GM13976 (cell line): ENCODE data around the gene AP4S1.

Source experiments
- DNase-seq: peaks from one replicate; pipeline ENCODE4 v3.0.0; 2012; ENCODE audit warnings: low spot score
- CTCF ChIP-seq: IDR thresholded peaks from 2 replicates; pipeline ENCODE4 v1.5.1; 2012; ENCODE audit warnings: borderline replicate concordance, mild to moderate bottlenecking; ENCODE audit not compliant: insufficient read depth; ENCODE audit errors: extremely low read depth, missing control alignments, control extremely low read depth
- in situ Hi-C: fragments of 300-500 bp; cut with MboI; formaldehyde crosslinking; loops from one replicate; pipeline ENCODE4 v1.12.0; 2022; ENCODE audit warnings: low sequenced_read_pairs, mixed read lengths, inconsistent platforms; ENCODE audit not compliant: unreplicated experiment

Gene AP4S1

DNA sequence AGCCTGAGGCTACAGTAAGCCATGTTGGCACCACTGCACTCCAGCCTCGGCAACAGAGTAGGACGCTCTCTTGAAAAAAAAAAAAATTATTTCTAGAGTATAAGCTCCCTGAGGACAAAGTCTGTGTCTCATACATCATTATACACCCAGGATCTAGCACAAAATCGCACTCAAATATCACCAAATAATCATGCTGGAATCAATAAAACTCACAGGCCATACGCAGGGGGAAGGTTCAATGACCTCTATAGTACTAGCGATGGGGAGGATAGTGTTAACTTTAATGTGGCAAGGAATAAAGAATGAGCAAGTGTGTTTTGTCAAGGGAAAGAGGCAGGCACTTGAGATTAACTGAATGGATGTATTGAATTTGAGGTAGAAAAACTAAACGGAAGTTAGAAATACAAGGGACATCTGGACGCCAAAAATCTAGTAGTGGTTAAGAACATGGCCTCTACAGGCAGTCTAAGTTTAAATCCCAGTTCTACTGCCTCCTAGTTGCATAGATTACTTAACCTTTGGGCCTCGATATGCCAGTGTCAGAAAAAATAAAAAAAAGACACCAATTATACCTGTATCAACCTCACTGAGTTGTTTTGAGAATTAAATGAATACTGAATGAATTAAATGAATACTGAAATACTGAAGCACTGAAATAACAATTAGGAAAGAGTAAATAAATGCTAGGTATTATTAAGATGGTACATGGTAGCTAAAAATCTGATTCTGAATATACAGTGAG, 4.4 kb upstream of the AP4S1 start:
- no peak for DNase-seq
- no peak for TF ChIP-seq CTCF
- in situ Hi-C loops: no loop called here

DNA sequence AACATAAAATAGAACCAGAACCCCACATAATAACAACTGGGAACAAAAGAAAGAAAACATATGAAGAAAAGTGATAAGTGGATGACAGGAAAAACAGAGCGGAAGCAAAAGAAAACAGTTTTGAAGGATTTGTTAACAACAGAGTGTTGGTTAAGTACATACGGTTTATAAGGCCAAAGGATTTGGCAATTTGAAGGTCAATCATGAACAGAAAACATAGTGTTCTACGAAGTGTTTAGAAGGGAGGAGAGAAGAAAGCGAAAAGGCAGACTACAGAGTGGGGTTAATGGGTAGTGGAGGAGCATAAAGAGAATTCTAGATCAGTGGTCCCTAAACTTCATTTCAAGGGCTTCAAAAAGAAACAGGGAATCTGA, 3.9 kb upstream of the AP4S1 start:
- in situ Hi-C loops: no loop called here
- no peak for TF ChIP-seq CTCF
- DNase-seq: no peak

DNA sequence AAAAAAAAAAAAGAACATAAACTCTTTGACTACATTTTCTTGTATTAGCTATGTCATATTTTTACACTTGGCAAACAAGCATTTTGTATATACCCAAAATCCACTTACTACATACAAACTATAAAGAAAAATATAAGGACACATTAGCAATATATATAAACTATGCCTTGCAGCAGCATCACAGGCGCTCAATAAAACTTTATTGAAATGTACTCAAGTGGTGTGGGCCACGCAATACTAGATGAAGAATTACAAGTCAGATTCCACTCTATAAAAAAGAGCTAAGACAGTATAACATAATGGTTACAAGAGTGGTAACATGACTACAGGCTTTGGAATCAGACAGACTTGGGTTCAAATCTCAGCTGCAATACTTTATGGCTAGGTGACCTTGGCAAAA, 3.1 kb upstream of the AP4S1 start:
- TF ChIP-seq CTCF: no peak
- no peak for DNase-seq
- in situ Hi-C loops: no loop called here

- no peak for DNase-seq
- no peak for TF ChIP-seq CTCF
- in situ Hi-C loops: no loop called here
These were observed 1.4 kb upstream of the AP4S1 start for GRCh38 chr14:31024010-31024480.

DNA sequence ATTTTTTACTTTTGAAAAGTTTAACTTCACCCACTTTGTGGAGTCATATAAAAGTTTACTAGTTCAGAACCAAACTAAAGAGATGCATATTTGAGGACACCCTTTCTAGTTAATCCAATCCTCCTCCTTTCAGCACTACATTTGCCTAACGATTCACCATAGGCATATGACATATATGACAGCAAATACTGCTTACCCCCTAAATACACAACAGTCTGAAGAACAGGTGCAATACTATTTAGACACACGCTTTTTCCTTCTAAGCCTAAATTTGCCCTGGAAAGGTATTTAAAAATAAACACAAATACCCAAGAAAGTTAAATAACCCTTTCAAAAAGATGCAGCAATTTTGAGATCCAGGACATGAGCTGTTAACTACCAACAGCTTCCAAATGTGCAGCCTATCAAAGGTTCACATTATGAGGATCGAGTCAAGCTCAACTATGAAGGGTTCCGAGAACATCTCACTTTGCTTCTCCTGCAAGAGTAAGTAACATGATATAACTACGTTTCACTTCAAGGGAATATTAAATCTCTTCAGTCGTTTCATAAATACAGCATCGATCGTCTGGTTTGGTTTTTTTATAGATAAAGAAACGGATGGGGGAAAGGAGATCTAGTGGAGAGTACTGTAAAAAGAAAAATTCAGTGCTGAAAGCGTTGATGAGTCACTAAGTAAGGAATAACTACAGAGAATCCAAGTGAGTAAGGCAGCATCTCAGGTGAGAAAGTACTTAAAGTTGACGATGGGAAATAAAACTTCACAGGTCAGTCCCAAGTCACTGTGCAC, 677 bp upstream of the AP4S1 start:
- DNase-seq: no peak
- TF ChIP-seq CTCF: no peak
- in situ Hi-C loops: no loop called here

DNA sequence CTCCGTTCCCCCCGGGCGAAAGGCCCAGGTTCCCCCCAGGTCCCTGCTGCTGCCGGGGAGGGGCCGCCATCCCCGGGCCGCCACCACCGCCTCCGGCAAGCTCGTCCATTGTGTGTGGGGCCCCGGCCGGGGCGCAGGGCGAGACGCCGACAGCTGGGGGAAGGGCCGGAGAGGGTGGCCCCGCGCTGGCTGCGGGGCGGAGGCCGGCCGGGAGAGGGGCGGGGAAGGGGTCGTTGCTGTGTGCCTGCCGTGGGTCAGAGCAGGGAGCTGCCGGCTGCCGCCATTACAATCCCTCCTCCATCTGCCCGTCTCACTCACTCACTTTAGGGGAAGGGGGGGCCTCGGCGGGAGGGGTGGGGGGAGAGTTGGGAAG, 614 bp downstream of the AP4S1 start, which contains the start of gene STRN3:
TSS of gene STRN3 (minus strand) at position 303 of the 373 bp plus-strand sequence. CDS start at position 109, 194 bp downstream.
- no peak for DNase-seq
- in situ Hi-C loops: no loop called here
- no peak for TF ChIP-seq CTCF
